ENCODE measurements around the gene TK1. TPM values are rescaled to one million over a fixed set of nuclear protein-coding genes. Genes with fewer than 3 reads are reported as not detected.
"Not testable (repeated sequence)": the region's sequence is repeated elsewhere in the genome, so short reads cannot be mapped to it uniquely, and the experiment has no call there.

The TK1 gene
- total RNA-seq, 2 donors from 2014 or later, result 81.0 to 97.4 TPM

- peaks cover 4% of the 10 kb centered on the region for H3K4me1 ChIP-seq (ENCODE audit: control insufficient read depth, insufficient read depth, low read length)
- peaks cover 22% of the 10 kb centered on the region for H3K36me3 Mint-ChIP-seq (ENCODE audit: low read depth)
- H3K27ac Mint-ChIP-seq, result peak overlapping the region; percentile 55
- H3K27me3 ChIP-seq (ENCODE audit: control insufficient read depth, insufficient read depth, low read length, poor library complexity, severe bottlenecking), result no peaks in the 10 kb centered on the region
- H3K9me3 ChIP-seq (ENCODE audit: control insufficient read depth, low read length), result no peaks in the 10 kb centered on the region
- no peak for DNase-seq
- H3K4me3 Mint-ChIP-seq, result no peak overlapping the region
- H3K4me3 ChIP-seq (ENCODE audit: low read length), result no peak overlapping the region
- H3K27me3 Mint-ChIP-seq (ENCODE audit: insufficient read depth), result no peaks in the 10 kb centered on the region
- H3K27ac ChIP-seq (ENCODE audit: low read depth, low read length), result no peak overlapping the region
- H3K36me3 ChIP-seq (ENCODE audit: control insufficient read depth, insufficient read depth, low read length), result peaks cover 41% of the 10 kb centered on the region
- 90 to 91% methylated on average over 9 to 11 of the region's 11 CpGs for WGBS, 2 experiments (ENCODE audit: insufficient coverage in 1 of 2, insufficient read length in 1 of 2)
- H3K4me1 Mint-ChIP-seq, result peaks cover 20% of the 10 kb centered on the region
- no peak for TF ChIP-seq CTCF (conservative IDR thresholded peaks at IDR 0.05)
- no peaks in the 10 kb centered on the region for H3K9me3 Mint-ChIP-seq
- no peak overlapping the region for H3K9ac ChIP-seq (ENCODE audit: extremely low read depth, low read length, poor library complexity, severe bottlenecking)
These were observed 13.6 kb downstream of the TK1 start for GRCh38 chr17:78173097-78173715.

- Mint-ChIP-seq H3K36me3 (ENCODE audit: low read depth) (peaks cover 19% of the 10 kb centered on the region), H3K27ac (peak overlapping the region; percentile 55), H3K27me3 (ENCODE audit: insufficient read depth) (no peaks in the 10 kb centered on the region), H3K4me3 (no peak overlapping the region), H3K9me3 (no peaks in the 10 kb centered on the region), H3K4me1 (peaks cover 20% of the 10 kb centered on the region)
- no peak overlapping the region for H3K27ac ChIP-seq (ENCODE audit: low read depth, low read length)
- 56 to 74% methylated on average over 13 to 19 of the region's 19 CpGs for WGBS, 2 experiments (ENCODE audit: insufficient coverage in 1 of 2, insufficient read length in 1 of 2)
- no peaks in the 10 kb centered on the region for H3K9me3 ChIP-seq (ENCODE audit: control insufficient read depth, low read length)
- H3K4me3 ChIP-seq (ENCODE audit: low read length), result no peak overlapping the region
- peaks cover 4% of the 10 kb centered on the region for H3K4me1 ChIP-seq (ENCODE audit: control insufficient read depth, insufficient read depth, low read length)
- H3K27me3 ChIP-seq (ENCODE audit: control insufficient read depth, insufficient read depth, low read length, poor library complexity, severe bottlenecking), result no peaks in the 10 kb centered on the region
- H3K9ac ChIP-seq (ENCODE audit: extremely low read depth, low read length, poor library complexity, severe bottlenecking), result no peak overlapping the region
- H3K36me3 ChIP-seq (ENCODE audit: control insufficient read depth, insufficient read depth, low read length), result peaks cover 38% of the 10 kb centered on the region
- no peak for TF ChIP-seq CTCF (conservative IDR thresholded peaks at IDR 0.05)
- peak; percentile 85 for DNase-seq
These were observed 14.4 kb downstream of the TK1 start for GRCh38 chr17:78172249-78173051.

GRCh38 chr17:78171591-78172248, 15.1 kb downstream of the TK1 start:
- not testable (repeated sequence) for H3K9ac ChIP-seq (ENCODE audit: extremely low read depth, low read length, poor library complexity, severe bottlenecking); H3K27ac Mint-ChIP-seq

More at GRCh38 chr17:78171591-78172248, 15.1 kb downstream of the TK1 start:
- not testable (repeated sequence) for H3K9me3 Mint-ChIP-seq; H3K27ac ChIP-seq (ENCODE audit: low read depth, low read length); H3K4me3 Mint-ChIP-seq; H3K27me3 Mint-ChIP-seq (ENCODE audit: insufficient read depth); H3K4me1 ChIP-seq (ENCODE audit: control insufficient read depth, insufficient read depth, low read length); H3K4me3 ChIP-seq (ENCODE audit: low read length); DNase-seq; H3K9me3 ChIP-seq (ENCODE audit: control insufficient read depth, low read length); H3K27me3 ChIP-seq (ENCODE audit: control insufficient read depth, insufficient read depth, low read length, poor library complexity, severe bottlenecking)
- 94 to 100% methylated on average over 1 to 19 of the region's 19 CpGs for WGBS, 2 experiments (ENCODE audit: insufficient coverage in 1 of 2, insufficient read length in 1 of 2)
- H3K36me3 ChIP-seq (ENCODE audit: control insufficient read depth, insufficient read depth, low read length), result peaks cover 38% of the 10 kb centered on the region
- Mint-ChIP-seq H3K4me1 (peaks cover 20% of the 10 kb centered on the region), H3K36me3 (ENCODE audit: low read depth) (peaks cover 19% of the 10 kb centered on the region)

Measured in endodermal cell (in vitro differentiated cells).